ENCODE results near the gene LAMB2. TPM values are rescaled to one million over a fixed set of nuclear protein-coding genes. Genes with fewer than 3 reads are reported as not detected.

LAMB2 gene
- total RNA-seq, 1 experiment from 2014 or later, result not detected

Small RNA genes within 50 kb of the gene (small RNA-seq; reads per million reads assigned to genes)
- gene RN7SL182P, result not detected

Other genes with a start within 250 kb of the LAMB2 start
- gene SLC25A20, start 234.2 kb downstream of the LAMB2 start, total RNA-seq (2014; rRNA removed; shearing (Covaris generic); ENCODE audit: low replicate concordance), result 20.5 and 33.8 TPM in 2 replicates
- 86.4 and 113 TPM in 2 replicates for gene ARIH2, start 214.2 kb downstream of the LAMB2 start, total RNA-seq (2014; rRNA removed; shearing (Covaris generic); ENCODE audit: low replicate concordance)
- 36.1 and 86.7 TPM in 2 replicates for gene P4HTM, start 142.8 kb downstream of the LAMB2 start, total RNA-seq (2014; rRNA removed; shearing (Covaris generic); ENCODE audit: low replicate concordance)
- 82.1 and 110 TPM in 2 replicates for gene WDR6, start 125.7 kb downstream of the LAMB2 start, total RNA-seq (2014; rRNA removed; shearing (Covaris generic); ENCODE audit: low replicate concordance)
- 44.8 and 53.4 TPM in 2 replicates for gene DALRD3, start 114.5 kb downstream of the LAMB2 start, total RNA-seq (2014; rRNA removed; shearing (Covaris generic); ENCODE audit: low replicate concordance)
- gene NDUFAF3, start 110.9 kb downstream of the LAMB2 start, total RNA-seq (2014; rRNA removed; shearing (Covaris generic); ENCODE audit: low replicate concordance), result 228 and 279 TPM in 2 replicates
- 522 and 655 TPM in 2 replicates for gene IMPDH2, start 103.7 kb downstream of the LAMB2 start, total RNA-seq (2014; rRNA removed; shearing (Covaris generic); ENCODE audit: low replicate concordance)
- gene QRICH1, start 39.0 kb downstream of the LAMB2 start, total RNA-seq (2014; rRNA removed; shearing (Covaris generic); ENCODE audit: low replicate concordance), result 75.4 and 80.0 TPM in 2 replicates
- gene QARS1, start 28.3 kb downstream of the LAMB2 start, total RNA-seq (2014; rRNA removed; shearing (Covaris generic); ENCODE audit: low replicate concordance), result 220 and 257 TPM in 2 replicates
- gene USP19, start 12.2 kb downstream of the LAMB2 start, total RNA-seq (2014; rRNA removed; shearing (Covaris generic); ENCODE audit: low replicate concordance), result 31.5 and 111 TPM in 2 replicates
- gene CCDC71, start 33.3 kb upstream of the LAMB2 start, total RNA-seq (2014; rRNA removed; shearing (Covaris generic); ENCODE audit: low replicate concordance), result 18.4 and 22.0 TPM in 2 replicates
- gene KLHDC8B, start 38.5 kb upstream of the LAMB2 start, total RNA-seq (2014; rRNA removed; shearing (Covaris generic); ENCODE audit: low replicate concordance), result 8.4 and 16.5 TPM in 2 replicates
- 1.6 and 3.6 TPM in 2 replicates for gene C3orf62, start 144.2 kb upstream of the LAMB2 start, total RNA-seq (2014; rRNA removed; shearing (Covaris generic); ENCODE audit: low replicate concordance)
- 30.0 and 31.7 TPM in 2 replicates for gene USP4, start 207.0 kb upstream of the LAMB2 start, total RNA-seq (2014; rRNA removed; shearing (Covaris generic); ENCODE audit: low replicate concordance)
- gene GPX1, start 225.3 kb upstream of the LAMB2 start, total RNA-seq (2014; rRNA removed; shearing (Covaris generic); ENCODE audit: low replicate concordance), result 89.0 and 127 TPM in 2 replicates